NOMO-1 (cell line): ENCODE data around the gene MT1F.
A peak's percentile ranks its signal among the peaks of the same experiment; 100 is the strongest.

Experiments
- DNase-seq, 2 experiments: peaks; one replicate each; lab custom pipeline; 2025; ENCODE audit not compliant: unreplicated experiment in 2 of 2; lab: John Stamatoyannopoulos, UW

The MT1F gene

DNA sequence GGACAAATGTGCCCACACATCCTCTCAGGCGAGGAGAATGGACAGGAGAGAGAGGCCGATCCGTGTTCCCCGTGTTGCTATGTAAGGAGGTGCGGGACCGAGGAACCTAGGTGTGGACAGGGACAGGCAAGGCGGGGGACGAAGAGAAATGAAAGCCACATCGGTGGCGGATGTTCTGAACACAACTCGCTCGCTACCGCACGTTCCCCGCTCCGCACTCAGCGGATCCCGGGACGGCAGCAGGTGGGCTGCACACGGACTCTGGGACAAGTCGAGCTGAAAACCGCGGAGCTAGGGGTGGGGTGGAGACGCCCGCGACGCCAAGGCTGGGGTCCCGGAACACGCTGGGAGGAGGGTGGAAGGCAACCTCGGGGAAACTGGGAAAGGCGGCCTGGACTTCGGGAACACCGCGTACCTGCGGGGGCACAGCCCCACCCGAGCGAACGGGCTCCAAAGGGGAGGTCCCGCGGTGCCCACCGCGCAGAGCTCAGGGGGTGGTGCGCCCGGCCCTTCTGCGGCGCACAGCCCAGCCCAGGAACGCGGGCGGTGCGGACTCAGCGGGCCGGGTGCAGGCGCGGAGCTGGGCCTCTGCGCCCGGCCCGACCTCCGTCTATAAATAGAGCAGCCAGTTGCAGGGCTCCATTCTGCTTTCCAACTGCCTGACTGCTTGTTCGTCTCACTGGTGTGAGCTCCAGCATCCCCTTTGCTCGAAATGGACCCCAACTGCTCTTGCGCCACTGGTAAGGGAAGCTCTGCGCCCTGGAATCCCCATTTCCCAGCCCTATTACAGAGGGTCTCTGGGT is 32.4 kb upstream of the MT1F start, which contains the start of gene MT1E:
Gene MT1E (plus strand): TSS at position 642 of the 803 bp plus-strand sequence. CDS start 71 bp downstream, at position 713.
- DNase-seq, result peak; percentile 86 to 96

DNA sequence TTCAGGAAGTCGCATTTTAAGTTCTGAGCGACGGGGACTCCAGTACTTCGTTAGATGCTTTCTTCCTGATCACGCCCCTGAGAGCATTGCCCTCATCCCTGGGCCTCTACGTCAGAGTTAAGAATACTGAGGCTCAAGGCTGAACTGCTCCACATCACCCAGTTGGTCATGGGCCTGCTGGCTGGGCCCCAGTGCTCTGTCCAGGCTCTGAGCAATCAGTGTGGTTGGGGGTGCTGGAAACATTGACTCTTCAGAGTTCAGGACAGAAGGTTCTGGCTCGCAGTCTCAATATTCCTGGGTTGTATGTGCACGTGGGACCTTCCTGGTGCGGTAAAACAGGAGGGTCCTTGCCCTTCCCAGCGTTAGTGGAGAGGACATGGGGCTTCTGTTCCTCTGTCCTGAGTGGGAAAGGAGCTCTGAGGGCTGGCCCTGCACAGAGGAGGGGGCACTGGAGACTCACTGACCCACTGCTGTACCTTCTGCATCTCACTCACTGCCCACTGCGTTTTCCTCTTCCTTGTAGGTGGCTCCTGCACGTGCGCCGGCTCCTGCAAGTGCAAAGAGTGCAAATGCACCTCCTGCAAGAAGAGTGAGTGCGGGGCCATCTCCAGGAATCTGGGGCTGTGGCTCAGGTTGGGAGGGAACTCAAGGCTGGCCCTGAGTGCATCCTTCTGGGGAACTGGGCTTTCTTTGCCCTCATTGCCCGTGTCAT is 31.7 kb upstream of the MT1F start:
- DNase-seq, result no peak

DNA sequence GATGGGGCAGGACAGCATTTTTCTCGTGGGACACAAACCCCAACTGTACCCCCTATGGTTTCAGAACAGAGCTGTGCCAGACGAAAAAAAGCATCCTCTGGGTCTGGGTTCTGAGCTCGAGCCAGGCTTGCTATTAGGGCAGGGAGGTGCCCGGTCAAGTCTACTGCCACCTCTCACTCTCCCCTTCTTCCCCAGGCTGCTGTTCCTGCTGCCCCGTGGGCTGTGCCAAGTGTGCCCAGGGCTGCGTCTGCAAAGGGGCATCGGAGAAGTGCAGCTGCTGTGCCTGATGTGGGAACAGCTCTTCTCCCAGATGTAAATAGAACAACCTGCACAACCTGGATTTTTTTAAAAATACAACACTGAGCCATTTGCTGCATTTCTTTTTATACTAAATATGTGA is 31.1 kb upstream of the MT1F start:
- no peak for DNase-seq

DNA sequence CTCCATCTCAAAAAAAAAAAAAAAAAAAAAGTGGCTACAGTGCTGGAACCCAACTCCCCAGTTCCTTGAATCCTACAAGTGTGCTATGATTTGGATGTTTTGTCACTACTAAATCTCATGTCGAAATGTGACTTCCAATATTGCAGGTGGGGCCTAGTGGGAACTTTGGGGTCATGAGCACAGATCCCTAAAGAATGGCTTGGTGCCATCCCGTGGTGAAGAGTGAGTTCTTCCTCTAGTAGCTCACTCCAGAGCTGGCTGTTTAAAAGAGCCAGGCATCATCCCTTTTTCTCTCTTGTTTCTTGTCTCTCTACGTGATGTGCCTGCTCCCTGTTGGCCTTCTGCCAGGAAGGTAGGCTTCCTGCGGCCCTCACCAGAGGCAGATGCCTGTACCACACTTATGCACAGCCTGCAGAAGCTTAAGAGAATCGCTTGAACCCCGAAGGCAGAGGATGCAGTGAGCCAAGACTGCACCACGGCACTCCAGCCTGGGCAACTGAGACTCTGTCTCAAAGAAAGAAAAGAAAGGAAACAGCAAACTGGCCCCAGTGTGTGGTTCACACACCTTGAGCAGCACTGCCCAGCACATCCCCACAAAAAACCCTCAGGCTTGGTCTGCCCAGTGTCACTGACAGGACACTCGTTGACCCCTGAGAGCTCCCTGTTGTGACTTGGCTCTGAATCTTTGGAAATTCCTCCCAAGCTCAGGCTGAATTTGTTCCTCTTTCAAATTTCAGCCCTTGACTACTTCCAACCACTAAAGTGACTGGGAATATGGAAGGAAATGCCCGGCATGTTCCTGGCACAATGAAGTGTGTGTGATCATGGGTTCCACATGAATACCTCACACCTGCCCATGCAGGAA is 29.0 kb upstream of the MT1F start:
- no peak for DNase-seq

DNA sequence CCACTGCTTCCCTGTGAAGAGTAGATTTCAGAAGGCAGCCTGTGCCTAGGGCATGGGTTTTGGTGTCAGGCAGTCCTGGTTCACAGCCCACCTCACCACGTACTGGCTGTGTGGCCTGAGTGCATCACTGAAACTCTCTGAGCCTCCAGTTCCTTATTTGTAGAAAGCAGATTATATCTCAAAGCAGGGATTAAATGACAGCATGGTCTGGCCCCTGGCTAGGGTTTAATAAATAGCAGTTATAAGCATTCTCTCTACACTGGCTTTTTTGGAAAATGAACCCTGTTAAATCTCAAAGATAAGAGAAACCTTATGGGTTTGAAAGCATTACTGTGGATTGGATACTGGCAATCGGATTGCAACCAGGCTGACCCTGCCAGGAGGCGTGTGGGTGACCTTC is 28.2 kb upstream of the MT1F start:
- no peak for DNase-seq

DNA sequence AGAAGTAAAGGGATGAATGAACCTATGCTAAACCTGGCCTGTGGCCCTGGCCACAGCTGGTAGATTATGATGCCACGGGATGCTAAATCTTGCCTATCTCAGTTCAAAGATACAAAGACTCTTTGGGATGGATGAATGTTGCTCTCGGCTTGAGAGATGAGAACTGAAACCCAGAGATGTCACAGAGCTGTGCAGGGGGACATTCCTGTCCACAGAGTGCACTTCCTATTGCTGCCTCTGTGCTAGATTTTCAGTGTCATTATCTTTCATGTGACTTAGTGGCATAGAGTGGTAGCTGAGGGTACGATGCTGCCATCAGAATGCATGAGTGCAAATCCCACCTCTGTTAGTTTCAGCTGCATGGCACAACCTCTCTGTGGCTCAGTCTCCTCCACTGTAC is 27.6 kb upstream of the MT1F start:
- peak; percentile 27 to 81 for DNase-seq

DNA sequence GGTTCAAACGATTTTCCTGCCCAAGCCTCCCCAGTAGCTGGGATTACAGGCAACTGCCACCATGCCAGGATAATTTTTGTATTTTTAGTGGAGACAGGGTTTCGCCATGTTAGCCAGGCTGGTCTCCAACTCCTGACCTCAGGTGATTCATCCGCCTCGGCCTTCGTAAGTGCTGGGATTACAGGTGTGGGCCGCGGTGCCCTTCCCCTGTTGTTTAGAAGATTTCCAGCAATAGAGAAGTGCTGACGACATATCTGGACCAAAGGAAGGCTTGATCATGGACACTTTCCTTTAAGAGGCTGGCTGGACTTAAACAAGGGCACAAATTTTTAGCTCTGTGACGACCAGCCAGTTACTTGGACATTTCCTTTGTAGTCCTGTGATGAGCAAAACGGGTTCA is 26.6 kb upstream of the MT1F start:
- DNase-seq, result no peak

DNA sequence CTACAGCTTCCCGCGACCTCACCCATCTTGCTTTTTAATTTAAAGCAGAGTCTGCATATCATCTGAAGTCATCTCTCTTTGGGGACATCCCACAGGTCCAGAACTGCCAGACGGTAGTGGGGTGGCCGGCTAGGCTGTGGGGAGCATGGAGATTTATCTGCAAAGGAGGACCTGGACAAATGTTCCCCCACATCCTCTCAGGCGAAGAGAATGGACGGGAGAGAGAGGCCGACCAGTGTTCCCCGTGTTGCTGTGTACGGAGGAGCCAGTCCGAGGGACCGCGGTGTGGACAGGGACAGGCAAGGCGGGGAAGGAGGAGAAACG is 26.0 kb upstream of the MT1F start:
- DNase-seq, result no peak

DNA sequence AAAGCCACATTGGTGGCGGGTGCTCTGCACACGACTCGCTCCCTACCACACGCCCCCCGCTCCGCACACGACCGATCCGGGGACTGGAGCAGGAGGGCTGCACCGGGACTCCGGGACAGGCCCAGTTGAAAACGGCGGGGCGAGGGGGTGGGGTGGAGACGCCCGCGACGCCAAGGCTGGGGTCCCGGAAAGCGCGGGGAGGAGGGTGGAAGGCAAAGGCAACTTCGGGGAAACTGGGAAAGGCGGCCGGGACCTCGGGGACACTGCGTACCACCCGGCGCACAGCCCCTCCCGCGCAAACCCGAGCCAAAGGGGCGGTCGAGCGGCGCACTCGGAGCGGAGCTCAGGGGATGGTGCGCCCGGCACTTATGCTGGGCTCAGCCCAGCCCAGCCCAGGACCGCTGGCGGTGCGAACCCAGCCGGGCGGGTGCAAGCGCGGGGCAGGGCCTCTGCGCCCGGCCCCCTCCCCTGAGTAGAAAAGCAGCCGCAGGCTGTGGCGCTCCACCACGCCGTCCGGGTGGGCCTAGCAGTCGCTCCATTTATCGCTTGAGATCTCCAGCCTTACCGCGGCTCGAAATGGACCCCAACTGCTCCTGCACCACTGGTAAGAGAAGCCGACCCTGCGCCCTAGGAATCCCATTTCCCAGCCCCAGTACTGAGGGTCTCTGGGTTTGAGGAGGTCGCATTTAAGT is 25.5 kb upstream of the MT1F start, which contains the start of gene MT1M:
Gene MT1M (plus strand): TSS at position 504 of the 692 bp plus-strand sequence. CDS start 73 bp downstream, at position 577.
- peak in 1 of 2 experiments; percentile 37 for DNase-seq

DNA sequence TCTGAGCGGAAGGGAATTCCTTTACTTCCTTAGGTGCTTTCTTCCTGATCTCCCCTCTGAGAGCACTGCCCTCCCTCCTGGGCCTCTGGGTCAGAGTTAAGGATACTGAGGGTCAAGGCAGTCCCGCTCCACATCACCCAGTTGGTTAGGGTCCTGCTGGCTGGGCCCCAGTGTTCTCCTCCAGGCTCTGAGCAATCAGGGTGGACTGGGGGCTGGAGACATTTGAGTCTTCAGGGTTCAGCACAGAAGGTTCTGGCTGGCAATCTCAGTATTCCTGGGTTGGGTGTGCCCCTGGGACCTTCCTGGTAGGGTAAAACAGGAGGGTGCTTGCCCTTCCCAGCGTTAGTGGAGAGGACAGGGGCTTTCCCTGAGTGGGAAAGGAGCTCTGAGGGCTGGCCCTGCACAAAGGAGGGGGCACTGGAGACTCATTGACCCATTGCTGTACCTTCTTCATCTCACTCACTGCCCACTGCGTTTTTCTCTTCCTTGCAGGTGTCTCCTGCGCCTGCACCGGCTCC is 24.9 kb upstream of the MT1F start:
- no peak for DNase-seq

DNA sequence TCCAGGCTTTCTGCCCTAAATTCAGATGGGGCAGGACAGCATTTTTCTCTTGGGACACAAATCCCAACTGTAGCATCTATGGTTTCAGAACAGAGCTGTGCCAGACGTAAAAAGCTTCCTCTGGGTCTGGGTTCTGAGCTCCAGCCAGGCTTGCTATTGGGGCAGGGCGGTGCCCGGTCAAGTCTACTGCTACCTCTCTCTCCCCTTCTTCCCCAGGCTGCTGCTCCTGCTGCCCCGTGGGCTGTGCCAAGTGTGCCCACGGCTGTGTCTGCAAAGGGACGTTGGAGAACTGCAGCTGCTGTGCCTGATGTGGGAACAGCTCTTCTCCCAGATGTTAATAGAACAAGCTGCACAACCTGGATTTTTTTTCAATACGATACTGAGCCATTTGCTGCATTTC is 24.2 kb upstream of the MT1F start:
- DNase-seq, result no peak

DNA sequence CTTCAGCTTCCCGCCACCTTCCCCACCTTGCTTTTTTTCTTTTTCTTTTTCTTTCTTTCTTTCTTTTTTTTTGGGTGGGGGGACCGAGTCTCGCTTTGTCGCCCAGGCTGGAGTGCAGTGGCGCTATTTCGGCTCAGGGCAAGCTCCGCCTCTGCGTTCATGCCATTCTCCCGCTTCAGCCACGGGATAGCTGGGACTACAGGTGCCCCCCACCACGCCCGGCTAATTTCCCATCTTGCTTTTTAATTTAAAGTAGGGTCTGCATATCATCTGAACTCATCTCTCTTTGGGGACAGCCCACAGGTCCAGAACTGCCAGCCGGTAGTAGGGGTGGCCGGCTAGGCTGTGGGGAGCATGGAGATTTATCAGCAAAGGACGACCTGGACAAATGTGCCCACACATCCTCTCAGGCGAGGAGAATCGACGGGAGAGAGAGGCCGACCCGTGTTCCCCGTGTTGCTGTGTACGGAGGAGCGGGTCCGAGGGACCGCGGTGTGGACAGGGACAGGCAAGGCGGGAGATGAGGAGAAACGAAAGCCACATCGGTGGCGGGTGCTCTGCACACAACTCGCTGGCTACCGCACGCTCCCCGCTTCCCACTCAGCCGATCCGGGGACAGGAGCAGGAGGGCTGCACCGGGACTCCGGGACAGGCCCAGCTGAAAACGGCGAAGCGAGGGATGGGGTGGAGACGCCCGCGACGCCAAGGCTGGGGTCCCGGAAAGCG is 22.9 kb upstream of the MT1F start:
- no peak for DNase-seq

DNA sequence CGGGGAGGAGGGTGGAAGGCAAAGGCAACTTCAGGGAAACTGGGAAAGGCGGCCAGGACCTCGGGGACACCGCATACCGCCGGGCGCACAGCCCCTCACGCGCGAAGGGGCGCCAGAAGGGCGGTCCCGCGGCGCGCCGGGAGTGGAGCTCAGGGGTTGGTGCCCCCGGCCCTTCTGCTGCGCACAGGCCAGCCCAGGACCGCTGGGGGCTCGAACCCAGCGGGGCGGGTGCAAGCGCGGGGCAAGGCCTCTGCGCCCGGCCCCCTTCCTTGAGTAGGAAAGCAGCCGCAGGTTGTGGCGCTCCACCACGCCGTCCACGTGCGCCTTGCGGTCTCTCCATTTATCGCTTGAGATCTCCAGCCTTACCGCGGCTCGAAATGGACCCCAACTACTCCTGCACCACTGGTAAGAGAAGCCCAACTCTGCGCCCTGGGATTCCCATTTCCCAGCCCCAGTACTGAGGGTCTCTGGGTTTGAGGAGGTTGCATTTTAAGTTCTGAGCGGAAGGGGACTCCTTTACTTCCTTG is 22.3 kb upstream of the MT1F start:
- no peak for DNase-seq

DNA sequence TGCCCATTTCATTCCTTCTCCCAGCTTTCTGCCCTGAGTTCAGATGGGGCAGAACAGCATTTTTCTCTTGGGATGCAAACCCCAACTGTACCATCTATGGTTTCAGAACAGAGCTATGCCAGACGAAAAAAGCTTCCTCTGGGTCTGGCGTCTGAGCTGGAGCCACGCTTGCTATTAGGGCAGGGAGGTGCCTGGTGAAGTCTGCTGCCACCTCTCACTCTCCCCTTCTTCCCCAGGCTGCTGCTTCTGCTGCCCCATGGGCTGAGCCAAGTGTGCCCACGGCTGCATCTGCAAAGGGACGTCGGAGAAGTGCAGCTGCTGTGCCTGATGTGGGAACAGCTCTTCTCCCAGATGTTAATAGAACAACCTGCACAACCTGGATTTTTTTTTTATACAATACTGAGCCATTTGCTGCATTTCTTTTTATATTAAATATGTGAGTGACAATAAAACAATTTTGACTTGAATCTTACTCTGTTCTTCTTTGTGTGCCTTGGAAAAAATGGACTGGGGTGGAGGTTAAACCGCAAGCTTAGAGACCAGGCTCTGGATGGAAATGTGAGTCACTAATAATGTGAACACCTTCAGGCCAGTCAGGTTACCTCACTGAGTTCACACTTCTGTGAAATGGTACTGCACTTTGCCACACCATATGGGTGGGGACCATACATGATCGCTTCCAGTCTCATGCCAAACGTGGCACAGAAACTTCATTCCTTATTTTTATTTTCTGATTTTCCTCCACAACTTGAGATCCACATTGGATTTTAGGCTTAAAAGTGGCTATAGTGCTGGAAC is 20.9 kb upstream of the MT1F start:
- no peak for DNase-seq

DNA sequence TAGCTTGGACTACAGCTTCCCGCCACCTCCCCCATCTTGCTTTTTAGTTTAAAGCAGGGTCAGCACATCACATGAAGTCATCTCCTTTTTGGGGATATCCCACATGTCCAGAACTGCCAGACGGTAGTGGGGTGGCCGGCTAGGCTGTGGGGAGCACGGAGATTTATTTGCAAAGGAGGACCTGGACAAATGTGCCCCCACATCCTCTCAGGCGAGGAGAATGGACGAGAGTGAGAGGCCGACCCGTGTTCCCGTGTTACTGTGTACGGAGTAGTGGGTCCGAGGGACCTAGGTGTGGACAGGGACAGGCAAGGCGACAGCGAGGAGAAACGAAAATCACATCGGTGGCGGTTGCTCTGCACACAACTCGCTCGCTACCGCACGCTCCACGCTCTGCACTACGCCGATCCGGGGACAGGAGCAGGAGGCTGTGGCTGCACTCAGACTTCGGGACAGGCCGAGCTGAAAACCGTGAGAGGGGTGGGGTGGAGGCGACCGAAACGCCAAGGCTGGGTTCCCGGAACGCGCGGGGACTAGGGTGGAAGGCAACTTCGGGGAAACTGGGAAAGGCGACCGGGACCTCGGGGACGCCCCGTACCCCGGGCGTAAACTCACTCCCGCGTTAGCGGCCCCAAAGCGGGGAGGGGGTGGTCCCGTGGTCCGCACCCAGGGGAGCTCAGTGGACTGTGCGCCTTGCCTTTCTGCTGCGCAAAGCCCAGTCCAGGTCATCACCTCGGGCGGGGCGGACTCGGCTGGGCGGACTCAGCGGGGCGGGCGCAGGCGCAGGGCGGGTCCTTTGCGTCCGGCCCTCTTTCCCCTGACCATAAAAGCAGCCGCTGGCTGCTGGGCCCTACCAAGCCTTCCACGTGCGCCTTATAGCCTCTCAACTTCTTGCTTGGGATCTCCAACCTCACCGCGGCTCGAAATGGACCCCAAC is 19.7 kb upstream of the MT1F start, which contains the start of gene MT1A:
Gene MT1A (plus strand): TSS at position 853 of the 937 bp plus-strand sequence. CDS start 73 bp downstream, at position 926.
- peak; percentile 11 to 12 for DNase-seq

DNA sequence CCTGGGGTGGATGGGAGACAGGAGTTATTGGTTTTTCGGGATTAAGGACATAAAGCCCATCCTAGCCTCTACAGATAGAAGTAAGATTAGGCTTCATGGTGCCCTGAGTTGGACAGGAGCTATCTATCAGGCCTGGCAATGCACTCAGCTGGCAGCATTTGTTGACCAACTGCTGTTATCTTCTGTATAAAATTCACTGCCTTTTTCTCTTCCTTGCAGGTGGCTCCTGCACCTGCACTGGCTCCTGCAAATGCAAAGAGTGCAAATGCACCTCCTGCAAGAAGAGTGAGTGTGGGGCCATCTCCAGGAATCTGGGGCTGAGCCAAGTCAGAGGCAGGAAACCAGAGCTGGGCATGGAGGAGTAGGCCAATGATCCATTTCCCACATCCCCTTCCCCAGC is 18.7 kb upstream of the MT1F start:
- DNase-seq, result no peak

DNA sequence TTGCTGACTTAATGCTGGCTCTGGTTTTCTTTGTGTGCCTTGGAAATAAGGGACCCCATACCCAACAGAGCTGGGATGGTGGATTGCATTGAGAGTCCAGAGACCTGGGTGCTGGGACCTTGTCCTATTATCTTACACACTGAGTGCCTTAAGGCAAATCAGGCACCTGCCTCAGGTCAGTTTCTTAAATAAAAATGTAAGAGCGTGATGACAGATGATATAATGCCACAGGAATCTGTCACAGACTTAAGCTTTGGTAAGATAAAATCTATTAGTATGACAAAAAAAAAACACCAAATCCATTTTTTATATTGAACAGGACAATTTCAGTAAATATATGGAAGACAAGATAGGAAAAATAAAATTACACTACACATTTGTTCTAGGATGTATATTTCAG is 17.7 kb upstream of the MT1F start:
- no peak for DNase-seq

DNA sequence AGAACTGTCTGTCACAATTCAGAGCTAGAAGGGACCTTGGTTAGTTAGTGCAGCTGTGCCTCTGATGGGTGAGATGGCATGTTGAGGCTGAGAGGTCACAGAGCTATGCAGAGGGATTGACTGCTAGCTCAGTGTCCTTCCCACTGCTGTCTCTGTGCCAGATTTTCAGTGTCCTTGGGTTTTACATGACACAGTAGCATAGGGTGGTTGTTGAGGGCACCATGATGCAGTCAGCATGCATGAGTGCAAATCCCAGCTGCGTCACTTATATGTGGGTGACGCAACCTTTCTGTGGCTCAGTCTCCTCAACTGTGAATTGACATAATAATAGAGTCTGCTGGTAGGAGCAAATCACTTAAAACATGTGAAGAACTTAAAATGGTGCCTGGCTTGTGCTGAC is 16.6 kb upstream of the MT1F start:
- DNase-seq, result no peak
